ENCODE results near the gene CFAP20DC. TPM values are rescaled to one million over a fixed set of nuclear protein-coding genes. Genes with fewer than 3 reads are reported as not detected.
A peak's percentile ranks its signal among the peaks of the same experiment; 100 is the strongest.

The CFAP20DC gene
- total and polyA plus RNA-seq, 2 of the 4 experiments (the other 2 are of a cell fraction): 1.2 to 1.6 TPM

DNA sequence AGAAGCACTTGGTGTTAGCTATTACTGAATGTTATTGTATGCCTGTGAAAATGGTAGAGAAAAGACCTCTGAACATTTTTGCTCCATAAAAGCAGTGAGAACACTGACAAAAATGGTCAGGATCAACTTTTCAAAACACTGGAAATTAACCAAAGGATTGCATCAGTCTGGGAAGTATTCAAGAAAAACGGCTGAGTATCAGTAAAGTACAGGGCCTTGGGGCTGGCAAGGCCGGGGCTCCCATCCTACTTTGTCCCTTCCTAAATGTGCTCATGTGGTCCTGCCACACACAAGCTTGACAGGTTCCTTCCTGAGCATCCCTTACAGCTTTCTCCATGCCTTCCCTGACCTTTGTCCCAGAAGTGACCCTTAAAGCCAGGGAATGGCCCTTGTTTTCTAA, 84.0 kb downstream of the CFAP20DC start:
- Histone ChIP-seq H3K27me3 (ENCODE audit: control insufficient read depth, insufficient read depth, low read length) (no peaks in the 10 kb centered on the region), H3K18ac (ENCODE audit: low read depth, low read length) (peak overlapping the region; percentile 100), H3K23ac (ENCODE audit: low read depth, low read length) (peak overlapping the region; percentile 95), H2BK5ac (ENCODE audit: low read depth, low read length, poor library complexity, severe bottlenecking) (peak overlapping the region; percentile 71), H3K4ac (ENCODE audit: low read depth, low read length) (peak overlapping the region; percentile 95), H3K79me1 (ENCODE audit: low read depth in 1 of 2, low read length in 2 of 2) (no peaks in the 10 kb centered on the region; a peak in 1 of 4 replicates), H2BK15ac (ENCODE audit: low read depth, low read length) (peak overlapping the region; percentile 99; the same call in 2 of the 3 replicates), H4K20me1 (ENCODE audit: insufficient read depth, low read length) (no peaks in the 10 kb centered on the region), H3K9ac (ENCODE audit: low read depth, low read length) (peak overlapping the region; percentile 92), H4K5ac (ENCODE audit: low read depth, low read length) (peak overlapping the region; percentile 99), H3K14ac (replicated peaks; ENCODE audit: low read depth, low read length) (peak overlapping the region; percentile 98), H4K91ac (ENCODE audit: insufficient read depth, low read depth, low read length) (peak overlapping the region; percentile 90), H2BK20ac (ENCODE audit: low read depth, low read length) (peak overlapping the region; percentile 99), H2AFZ (replicated peaks; ENCODE audit: low read length, poor library complexity) (peak overlapping the region; percentile 87), H3K4me1 (ENCODE audit: control insufficient read depth, insufficient read depth, low read length) (peaks cover 19% of the 10 kb centered on the region), H3K9me3 (ENCODE audit: control insufficient read depth, insufficient read depth, low read length) (no peaks in the 10 kb centered on the region), H3K27ac (ENCODE audit: insufficient read depth, low read length) (peak overlapping the region; percentile 98), H3K56ac (ENCODE audit: extremely low read depth, insufficient read depth, low read length) (peak overlapping the region; percentile 67; the same call in 1 of the 2 replicates), H3K4me3 (ENCODE audit: insufficient read depth, low read depth, low read length) (no peak overlapping the region), H3K9me1 (ENCODE audit: insufficient read depth, low read length) (peaks cover 9% of the 10 kb centered on the region), H4K8ac (ENCODE audit: low read depth in 2 of 2, low read length in 2 of 2) (peak overlapping the region; percentile 75 to 98), H3K36me3 (ENCODE audit: control insufficient read depth, insufficient read depth, low read length) (no peaks in the 10 kb centered on the region), H2AK5ac (ENCODE audit: low read depth, low read length) (peak overlapping the region; percentile 85), H2BK120ac (ENCODE audit: low read depth, low read length) (peak overlapping the region; percentile 98), H2AK9ac (replicated peaks; ENCODE audit: low read depth, low read length, poor library complexity) (peak overlapping the region; percentile 80), H3K4me2 (ENCODE audit: low read depth, low read length) (peak overlapping the region; percentile 44; the same call in 1 of the 2 replicates)
- ChIA-PET POLR2A (ENCODE audit: unreplicated experiment) (interaction anchor here (0.7 kb wide), 1 partner anchor 278 kb away, joined by 3 read pairs; no protein-coding TSS in a partner anchor), CTCF (interaction anchor here (0.6 kb wide), 1 partner anchor 33 kb away, joined by 3 read pairs; no protein-coding TSS in a partner anchor)
- TF ChIP-seq POLR2A (IDR thresholded peaks at IDR 0.05; ENCODE audit: low read depth, low read length) (no peak), CEBPB (IDR thresholded peaks at IDR 0.05; ENCODE audit: low read depth, low read length) (peak; percentile 81), MAFK (IDR thresholded peaks at IDR 0.05; ENCODE audit: low read depth, low read length) (no peak), RAD21 (IDR thresholded peaks at IDR 0.05; ENCODE audit: low read length) (no peak)
- TF ChIP-seq, protein P1, sequence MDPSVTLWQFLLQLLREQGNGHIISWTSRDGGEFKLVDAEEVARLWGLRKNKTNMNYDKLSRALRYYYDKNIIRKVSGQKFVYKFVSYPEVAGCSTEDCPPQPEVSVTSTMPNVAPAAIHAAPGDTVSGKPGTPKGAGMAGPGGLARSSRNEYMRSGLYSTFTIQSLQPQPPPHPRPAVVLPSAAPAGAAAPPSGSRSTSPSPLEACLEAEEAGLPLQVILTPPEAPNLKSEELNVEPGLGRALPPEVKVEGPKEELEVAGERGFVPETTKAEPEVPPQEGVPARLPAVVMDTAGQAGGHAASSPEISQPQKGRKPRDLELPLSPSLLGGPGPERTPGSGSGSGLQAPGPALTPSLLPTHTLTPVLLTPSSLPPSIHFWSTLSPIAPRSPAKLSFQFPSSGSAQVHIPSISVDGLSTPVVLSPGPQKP (IDR thresholded peaks at IDR 0.05; ENCODE audit: borderline replicate concordance, low read depth, low read length): no peak
- WGBS, 2 experiments (ENCODE audit: extremely low coverage in 2 of 2, insufficient read length in 1 of 2): no CpG with 5 or more reads among the region's 2 CpGs
- peak; percentile 71 for DNase-seq
- in situ Hi-C loops (cut with MboI; ENCODE audit: low sequenced_read_pairs) (no loop called here), intact Hi-C loops (cut with micrococcal nuclease) (no loop called here), dilution Hi-C loops (cut with HindIII; ENCODE audit: low sequenced_read_pairs, unreplicated experiment) (no loop called here)
- peak; percentile 53 for ATAC-seq (ENCODE audit: low read depth)
- no TSS peak for BruUV-seq (replicated peaks)
